Measurements from ENCODE around the gene MFSD11.
A peak's percentile ranks its signal among the peaks of the same experiment; 100 is the strongest.

MFSD11 gene

GRCh38 chr17:76737676-76738467 lies at the start of gene MFSD11:
Gene MFSD11, plus strand, starts transcription at chr17:76738119. Its CDS starts 234 bp downstream, at chr17:76738353.
- peak within 1 kb of the TSS; percentile 97 for H3K4me3 ChIP-seq (ENCODE audit: low read depth, low read length)
- ChIA-PET POLR2A (interaction anchor here (0.8 to 4.0 kb wide), 9 partner anchors 10 to 135 kb away, joined by 3 to 27 read pairs (median 7); partner anchors contain the start of genes JMJD6 and METTL23), CTCF (interaction anchor here (1.0 to 3.0 kb wide), 4 partner anchors 11 to 319 kb away, joined by 3 to 12 read pairs (median 8); no protein-coding TSS in a partner anchor)
- TF ChIP-seq CTCF (IDR thresholded peaks at IDR 0.05; ENCODE audit: insufficient read depth, low read length, missing control alignments): no peak
- peak; percentile 51 for DNase-seq (ENCODE audit: low read depth, low spot score)

GRCh38 chr17:76688165-76688622 lies 49.7 kb upstream of the MFSD11 start:
- ChIA-PET CTCF (interaction anchor here (0.9 to 1.8 kb wide), 6 partner anchors 10 to 165 kb away, joined by 3 to 8 read pairs (median 6); no protein-coding TSS in a partner anchor), POLR2A (interaction anchor here (1.0 kb wide), 1 partner anchor 21 kb away, joined by 4 read pairs; no protein-coding TSS in a partner anchor)
- H3K4me3 ChIP-seq (ENCODE audit: low read depth, low read length): no peak overlapping the region
- DNase-seq (ENCODE audit: low read depth, low spot score): no peak
- TF ChIP-seq CTCF (IDR thresholded peaks at IDR 0.05; ENCODE audit: insufficient read depth, low read length, missing control alignments): no peak

GRCh38 chr17:76689859-76690258 lies 48.1 kb upstream of the MFSD11 start:
- ChIA-PET POLR2A (no interaction called here), CTCF (interaction anchor here (2.1 to 2.3 kb wide), 2 partner anchors 9 to 19 kb away, joined by 8 to 11 read pairs; no protein-coding TSS in a partner anchor)
- no peak for TF ChIP-seq CTCF (IDR thresholded peaks at IDR 0.05; ENCODE audit: insufficient read depth, low read length, missing control alignments)
- H3K4me3 ChIP-seq (ENCODE audit: low read depth, low read length): no peak overlapping the region
- DNase-seq (ENCODE audit: low read depth, low spot score): no peak

- POLR2A ChIA-PET: interaction anchor here (0.6 kb wide), 1 partner anchor 22 kb away, joined by 3 read pairs; no protein-coding TSS in a partner anchor
- DNase-seq (ENCODE audit: low read depth, low spot score): no peak
- no peak overlapping the region for H3K4me3 ChIP-seq (ENCODE audit: low read depth, low read length)
- TF ChIP-seq CTCF (IDR thresholded peaks at IDR 0.05; ENCODE audit: insufficient read depth, low read length, missing control alignments): no peak
- CTCF ChIA-PET: interaction anchor here (0.8 to 2.3 kb wide), 4 partner anchors 10 to 232 kb away, joined by 3 to 11 read pairs (median 6); no protein-coding TSS in a partner anchor
Observed at GRCh38 chr17:76690596-76691280, 47.2 kb upstream of the MFSD11 start.

GRCh38 chr17:76691379-76692191 lies 46.3 kb upstream of the MFSD11 start:
- ChIA-PET CTCF (interaction anchor here (0.8 to 3.6 kb wide), 4 partner anchors 10 to 233 kb away, joined by 3 to 18 read pairs (median 10); no protein-coding TSS in a partner anchor), POLR2A (no interaction called here)

More at GRCh38 chr17:76691379-76692191, 46.3 kb upstream of the MFSD11 start:
- no peak for DNase-seq (ENCODE audit: low read depth, low spot score)
- H3K4me3 ChIP-seq (ENCODE audit: low read depth, low read length): no peak overlapping the region
- no peak for TF ChIP-seq CTCF (IDR thresholded peaks at IDR 0.05; ENCODE audit: insufficient read depth, low read length, missing control alignments)
